HepG2 (cell line): ENCODE results near the gene SCAF8.
"Not testable (repeated sequence)": the region's sequence is repeated elsewhere in the genome, so short reads cannot be mapped to it uniquely, and the experiment has no call there.

Experiments
- BHLHE40 ChIP-seq: IDR thresholded peaks from 2 replicates; pipeline ENCODE4 v1.6.1; 2011; ENCODE audit warnings: low read length, improper control_type of control experiment
- DR1 ChIP-seq: sonication (generic); formaldehyde crosslinking; IDR thresholded peaks from 2 replicates; pipeline ENCODE4 v1.8.0; 2021; ENCODE audit warnings: mild to moderate bottlenecking, missing genetic modification reagents, inconsistent platforms
- HOXD1 ChIP-seq: sonication (generic); formaldehyde crosslinking; IDR thresholded peaks from 2 replicates; pipeline ENCODE4 v1.5.0; 2020; ENCODE audit warnings: missing genetic modification reagents
- KAT2B ChIP-seq: fragments of 150-350 bp; IDR thresholded peaks from 2 replicates; pipeline ENCODE4 v1.6.1; 2014; ENCODE audit warnings: low read depth, low read length, borderline replicate concordance
- POLR2AphosphoS2 ChIP-seq: IDR thresholded peaks from 2 replicates; pipeline ENCODE4 v1.6.1; 2011; ENCODE audit warnings: low read depth, low read length, improper control_type of control experiment
- SNAI1 ChIP-seq: sonication (generic); formaldehyde crosslinking; IDR thresholded peaks from 2 replicates; pipeline ENCODE4 v1.5.0; 2020; ENCODE audit warnings: mild to moderate bottlenecking, missing genetic modification reagents, borderline replicate concordance
- TGIF2 ChIP-seq: IDR thresholded peaks from 2 replicates; pipeline ENCODE4 v1.6.1; 2016; ENCODE audit warnings: control low read depth, missing compliant biosample characterization
- TOE1 ChIP-seq: sonication (generic); formaldehyde crosslinking; IDR thresholded peaks from 2 replicates; pipeline ENCODE4 v1.4.0; 2020; ENCODE audit warnings: mild to moderate bottlenecking, missing genetic modification reagents
- ZNF224 ChIP-seq: sonication (generic); formaldehyde crosslinking; IDR thresholded peaks from 2 replicates; pipeline ENCODE4 v1.5.0; 2020; ENCODE audit warnings: mild to moderate bottlenecking, missing genetic modification reagents
- ZNF274 ChIP-seq: sonication (generic); formaldehyde crosslinking; IDR thresholded peaks from 2 replicates; pipeline ENCODE4 v1.5.1; 2020; ENCODE audit warnings: mild to moderate bottlenecking, missing genetic modification reagents
- ZNF737 ChIP-seq: sonication (generic); formaldehyde crosslinking; IDR thresholded peaks from 2 replicates; pipeline ENCODE4 v1.5.0; 2020; ENCODE audit warnings: missing genetic modification reagents, mild to moderate bottlenecking, borderline replicate concordance
- TF ChIP-seq, protein P1 (sequence below), 2 experiments: fragments of 450-650 bp in 1 of 2; sonication (generic) in 1 of 2; formaldehyde crosslinking in 1 of 2; IDR thresholded peaks; 2 replicates each; pipeline versions ENCODE4 v1.6.1 to v1.8.0; 2016 to 2022; ENCODE audit warnings: antibody characterized with exemption in 1 of 2, mild to moderate bottlenecking in 1 of 2, missing genetic modification reagents in 1 of 2
- TF ChIP-seq, protein P2 (sequence below): sonication (generic); formaldehyde crosslinking; IDR thresholded peaks from 2 replicates; pipeline ENCODE4 v1.4.0; 2020; ENCODE audit warnings: mild to moderate bottlenecking, low read depth, missing genetic modification reagents

- not testable (repeated sequence) for TF ChIP-seq DR1 (CRISPR knock-in tag); ZNF224; ZNF274 (CRISPR knock-in tag); ZNF737 (CRISPR knock-in tag); TOE1 (CRISPR knock-in tag); KAT2B; TGIF2 (CRISPR knock-in tag); BHLHE40; POLR2AphosphoS2; HOXD1 (CRISPR knock-in tag); SNAI1
- TF ChIP-seq, protein P1, sequence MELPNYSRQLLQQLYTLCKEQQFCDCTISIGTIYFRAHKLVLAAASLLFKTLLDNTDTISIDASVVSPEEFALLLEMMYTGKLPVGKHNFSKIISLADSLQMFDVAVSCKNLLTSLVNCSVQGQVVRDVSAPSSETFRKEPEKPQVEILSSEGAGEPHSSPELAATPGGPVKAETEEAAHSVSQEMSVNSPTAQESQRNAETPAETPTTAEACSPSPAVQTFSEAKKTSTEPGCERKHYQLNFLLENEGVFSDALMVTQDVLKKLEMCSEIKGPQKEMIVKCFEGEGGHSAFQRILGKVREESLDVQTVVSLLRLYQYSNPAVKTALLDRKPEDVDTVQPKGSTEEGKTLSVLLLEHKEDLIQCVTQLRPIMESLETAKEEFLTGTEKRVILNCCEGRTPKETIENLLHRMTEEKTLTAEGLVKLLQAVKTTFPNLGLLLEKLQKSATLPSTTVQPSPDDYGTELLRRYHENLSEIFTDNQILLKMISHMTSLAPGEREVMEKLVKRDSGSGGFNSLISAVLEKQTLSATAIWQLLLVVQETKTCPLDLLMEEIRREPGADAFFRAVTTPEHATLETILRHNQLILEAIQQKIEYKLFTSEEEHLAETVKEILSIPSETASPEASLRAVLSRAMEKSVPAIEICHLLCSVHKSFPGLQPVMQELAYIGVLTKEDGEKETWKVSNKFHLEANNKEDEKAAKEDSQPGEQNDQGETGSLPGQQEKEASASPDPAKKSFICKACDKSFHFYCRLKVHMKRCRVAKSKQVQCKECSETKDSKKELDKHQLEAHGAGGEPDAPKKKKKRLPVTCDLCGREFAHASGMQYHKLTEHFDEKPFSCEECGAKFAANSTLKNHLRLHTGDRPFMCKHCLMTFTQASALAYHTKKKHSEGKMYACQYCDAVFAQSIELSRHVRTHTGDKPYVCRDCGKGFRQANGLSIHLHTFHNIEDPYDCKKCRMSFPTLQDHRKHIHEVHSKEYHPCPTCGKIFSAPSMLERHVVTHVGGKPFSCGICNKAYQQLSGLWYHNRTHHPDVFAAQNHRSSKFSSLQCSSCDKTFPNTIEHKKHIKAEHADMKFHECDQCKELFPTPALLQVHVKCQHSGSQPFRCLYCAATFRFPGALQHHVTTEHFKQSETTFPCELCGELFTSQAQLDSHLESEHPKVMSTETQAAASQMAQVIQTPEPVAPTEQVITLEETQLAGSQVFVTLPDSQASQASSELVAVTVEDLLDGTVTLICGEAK (IDR thresholded peaks at IDR 0.05): not testable (repeated sequence)
- TF ChIP-seq, protein P1 (CRISPR knock-in tag; IDR thresholded peaks at IDR 0.05): not testable (repeated sequence)
- TF ChIP-seq, protein P2, sequence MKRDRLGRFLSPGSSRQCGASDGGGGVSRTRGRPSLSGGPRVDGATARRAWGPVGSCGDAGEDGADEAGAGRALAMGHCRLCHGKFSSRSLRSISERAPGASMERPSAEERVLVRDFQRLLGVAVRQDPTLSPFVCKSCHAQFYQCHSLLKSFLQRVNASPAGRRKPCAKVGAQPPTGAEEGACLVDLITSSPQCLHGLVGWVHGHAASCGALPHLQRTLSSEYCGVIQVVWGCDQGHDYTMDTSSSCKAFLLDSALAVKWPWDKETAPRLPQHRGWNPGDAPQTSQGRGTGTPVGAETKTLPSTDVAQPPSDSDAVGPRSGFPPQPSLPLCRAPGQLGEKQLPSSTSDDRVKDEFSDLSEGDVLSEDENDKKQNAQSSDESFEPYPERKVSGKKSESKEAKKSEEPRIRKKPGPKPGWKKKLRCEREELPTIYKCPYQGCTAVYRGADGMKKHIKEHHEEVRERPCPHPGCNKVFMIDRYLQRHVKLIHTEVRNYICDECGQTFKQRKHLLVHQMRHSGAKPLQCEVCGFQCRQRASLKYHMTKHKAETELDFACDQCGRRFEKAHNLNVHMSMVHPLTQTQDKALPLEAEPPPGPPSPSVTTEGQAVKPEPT (CRISPR knock-in tag): not testable (repeated sequence)
Observed at GRCh38 chr6:154744029-154744745, 11.0 kb downstream of the SCAF8 start.
